Esophagus squamous epithelium (tissue), 5 donors: ENCODE results near the gene RGS5. TPM values are rescaled to one million over a fixed set of nuclear protein-coding genes. Genes with fewer than 3 reads are reported as not detected.
A peak's percentile ranks its signal among the peaks of the same experiment; 100 is the strongest.

Experiments used
- DNase-seq: peaks from one replicate; lab custom pipeline; 2025; lab: John Stamatoyannopoulos, UW
- H3K27ac ChIP-seq, 4 donors: fragments of 200-600 bp; sonication (generic); one replicate each; pipeline ENCODE4 v1.5.1; 2016 to 2019; ENCODE audit warnings: mild to moderate bottlenecking in 1 of 4
- H3K27me3 ChIP-seq, 4 donors: fragments of 200-600 bp; sonication (generic); 1 replicate in 3 of 4; 2 replicates in 1 of 4; pipeline versions ENCODE4 v1.5.1 to v1.6.0; 2017 to 2021; ENCODE audit warnings: antibody characterized with exemption in 1 of 4
- H3K36me3 ChIP-seq, 3 donors: fragments of 200-600 bp; sonication (generic); one replicate each; pipeline ENCODE4 v1.5.1; 2016 to 2019
- H3K4me1 ChIP-seq, 3 donors: fragments of 200-600 bp; sonication (generic); one replicate each; pipeline ENCODE4 v1.5.1; 2017 to 2019
- H3K4me3 ChIP-seq, 4 donors: fragments of 200-600 bp; sonication (generic); 1 replicate in 3 of 4; 2 replicates in 1 of 4; pipeline ENCODE4 v1.5.1; 2016 to 2019; ENCODE audit warnings: mild to moderate bottlenecking in 2 of 4, moderate library complexity in 1 of 4
- H3K9me3 ChIP-seq, 3 donors: fragments of 200-600 bp; sonication (generic); one replicate each; pipeline ENCODE4 v1.5.1; 2016 to 2019
- POLR2A ChIP-seq, 4 donors: fragments of 450-650 bp; IDR thresholded peaks; one replicate each; pipeline ENCODE4 v1.6.1; 2017; ENCODE audit warnings: antibody characterized with exemption in 4 of 4, mild to moderate bottlenecking in 4 of 4, moderate library complexity in 3 of 4
- WGBS, 2 donors: methylation state at CpG; one replicate each; pipeline ENCODE4 v1.1.5; 2018; 5-methylcytosine and 5-hydroxymethylcytosine counted together
- intact Hi-C: fragments of 100-400 bp; cut with DNase I; formaldehyde crosslinking; loops from one replicate; pipeline ENCODE4 v1.15.0; 2022
- total RNA-seq, 4 donors: library from RNA; depleted of rRNA; stranded (reverse); fragments of >200 nt; gene quantifications; one replicate each; pipeline ENCODE4 v1.1.0, GENCODE V29; 2016
- TF ChIP-seq, protein P1 (sequence below), 6 experiments: fragments of 450-650 bp in 4 of 6; fragments of 200-600 bp in 2 of 6; sonication (generic) in 2 of 6; IDR thresholded peaks; one replicate each; pipeline ENCODE4 v1.5.1; 2016 to 2019; ENCODE audit warnings: antibody characterized with exemption in 6 of 6, mild to moderate bottlenecking in 4 of 6, moderate library complexity in 4 of 6
- donor health status: DM: yes; HTN: yes; CAD: no.

The RGS5 gene
- total RNA-seq, 4 donors from 2014 or later: 11.3 to 55.7 (median 23.3) TPM

DNA sequence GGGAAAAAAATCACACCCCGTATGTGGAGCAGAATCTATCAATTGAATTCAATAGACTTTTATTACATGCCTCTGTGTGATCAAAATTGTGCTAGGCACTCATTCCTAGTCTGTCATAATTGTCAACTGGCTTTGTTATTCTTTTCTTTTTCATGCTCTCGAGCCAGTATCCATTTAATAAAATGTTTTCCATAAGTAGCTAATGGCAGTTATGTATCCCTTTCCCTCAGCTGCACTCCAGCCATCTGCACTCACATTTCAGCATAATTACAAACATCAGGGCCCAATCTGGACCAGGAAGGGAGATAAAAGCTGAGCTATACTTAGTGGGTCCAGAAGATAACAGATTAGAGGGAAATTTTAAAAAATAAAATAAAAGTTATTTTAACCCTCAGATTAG, 15.9 kb downstream of the RGS5 start:
- no peaks in the 10 kb centered on the region for H3K4me1 ChIP-seq
- WGBS, 2 donors: 81 to 93% methylated on average over 2 of the region's 2 CpGs
- DNase-seq: no peak
- intact Hi-C loops: no loop called here
- TF ChIP-seq POLR2A (IDR thresholded peaks at IDR 0.05): no peak
- TF ChIP-seq, protein P1, sequence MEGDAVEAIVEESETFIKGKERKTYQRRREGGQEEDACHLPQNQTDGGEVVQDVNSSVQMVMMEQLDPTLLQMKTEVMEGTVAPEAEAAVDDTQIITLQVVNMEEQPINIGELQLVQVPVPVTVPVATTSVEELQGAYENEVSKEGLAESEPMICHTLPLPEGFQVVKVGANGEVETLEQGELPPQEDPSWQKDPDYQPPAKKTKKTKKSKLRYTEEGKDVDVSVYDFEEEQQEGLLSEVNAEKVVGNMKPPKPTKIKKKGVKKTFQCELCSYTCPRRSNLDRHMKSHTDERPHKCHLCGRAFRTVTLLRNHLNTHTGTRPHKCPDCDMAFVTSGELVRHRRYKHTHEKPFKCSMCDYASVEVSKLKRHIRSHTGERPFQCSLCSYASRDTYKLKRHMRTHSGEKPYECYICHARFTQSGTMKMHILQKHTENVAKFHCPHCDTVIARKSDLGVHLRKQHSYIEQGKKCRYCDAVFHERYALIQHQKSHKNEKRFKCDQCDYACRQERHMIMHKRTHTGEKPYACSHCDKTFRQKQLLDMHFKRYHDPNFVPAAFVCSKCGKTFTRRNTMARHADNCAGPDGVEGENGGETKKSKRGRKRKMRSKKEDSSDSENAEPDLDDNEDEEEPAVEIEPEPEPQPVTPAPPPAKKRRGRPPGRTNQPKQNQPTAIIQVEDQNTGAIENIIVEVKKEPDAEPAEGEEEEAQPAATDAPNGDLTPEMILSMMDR (IDR thresholded peaks at IDR 0.05): no peak
- no peak overlapping the region for H3K4me3 ChIP-seq
- H3K9me3 ChIP-seq: no peaks in the 10 kb centered on the region
- H3K27me3 ChIP-seq: no peaks in the 10 kb centered on the region
- H3K36me3 ChIP-seq: no peaks in the 10 kb centered on the region
- no peak overlapping the region for H3K27ac ChIP-seq

DNA sequence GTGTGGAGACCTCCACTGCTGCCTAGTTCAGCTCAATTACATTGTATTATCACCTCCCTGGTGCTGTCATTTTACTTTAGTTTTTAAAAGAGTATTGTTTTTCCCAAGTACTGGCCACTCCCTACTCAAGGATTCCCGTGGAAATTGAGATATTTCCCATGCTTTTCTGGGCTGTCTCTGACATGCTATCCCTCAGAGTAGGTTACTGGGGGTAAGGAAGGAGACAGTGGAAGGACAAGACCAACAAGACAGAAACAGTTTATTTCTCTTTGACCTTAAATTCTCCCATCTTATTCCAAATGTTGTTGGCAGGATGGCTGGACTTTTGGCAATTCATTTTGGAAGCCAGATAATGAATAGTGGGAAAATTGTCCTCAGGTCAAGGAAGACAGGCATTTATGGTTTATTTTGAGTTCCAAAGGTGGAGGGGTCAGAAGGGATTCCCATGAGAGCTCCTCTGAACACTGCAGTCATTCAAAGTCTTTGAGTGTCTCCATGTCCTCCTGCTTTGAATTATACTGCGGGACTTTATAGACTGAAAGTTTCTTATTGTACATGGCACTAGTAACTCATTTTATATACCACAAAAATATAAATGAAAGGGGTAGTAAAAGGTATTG, 20.3 kb downstream of the RGS5 start:
- no peaks in the 10 kb centered on the region for H3K27me3 ChIP-seq
- no peaks in the 10 kb centered on the region for H3K9me3 ChIP-seq
- H3K36me3 ChIP-seq: no peaks in the 10 kb centered on the region
- intact Hi-C loops: no loop called here
- WGBS, 2 donors: 51 to 63% methylated on average over 2 of the region's 2 CpGs
- H3K4me1 ChIP-seq: no peaks in the 10 kb centered on the region
- no peak overlapping the region for H3K4me3 ChIP-seq
- TF ChIP-seq, protein P1 (IDR thresholded peaks at IDR 0.05): no peak
- no peak for TF ChIP-seq POLR2A (IDR thresholded peaks at IDR 0.05)
- no peak overlapping the region for H3K27ac ChIP-seq
- DNase-seq: no peak

DNA sequence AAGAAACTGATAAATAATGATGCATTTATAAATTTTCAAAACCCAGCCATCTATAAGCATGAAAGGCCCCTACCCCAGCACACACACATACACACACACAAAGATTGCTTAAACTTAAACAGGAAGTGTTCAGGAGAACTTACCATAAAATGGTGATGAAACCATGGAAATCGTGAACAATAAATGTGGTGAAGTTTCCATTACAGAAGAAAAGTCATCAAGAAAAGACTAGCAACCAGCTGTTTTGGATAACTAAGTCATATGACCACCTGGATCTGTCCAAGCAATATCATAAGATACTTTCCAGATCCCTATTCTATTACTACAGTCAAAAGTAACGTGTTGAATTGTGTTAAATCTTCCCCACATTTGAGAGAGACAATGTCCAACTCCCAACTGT, 24.1 kb downstream of the RGS5 start:
- no peak overlapping the region for H3K4me3 ChIP-seq
- 53 to 62% methylated on average over 2 of the region's 2 CpGs for WGBS, 2 donors
- TF ChIP-seq, protein P1 (IDR thresholded peaks at IDR 0.05): no peak
- TF ChIP-seq POLR2A (IDR thresholded peaks at IDR 0.05): no peak
- DNase-seq: no peak
- no peaks in the 10 kb centered on the region for H3K36me3 ChIP-seq
- no peak overlapping the region for H3K27ac ChIP-seq
- H3K27me3 ChIP-seq: no peaks in the 10 kb centered on the region
- no peaks in the 10 kb centered on the region for H3K9me3 ChIP-seq
- peaks cover 0 to 14% (median 0%) of the 10 kb centered on the region in 3 donors for H3K4me1 ChIP-seq
- intact Hi-C loops: loop anchor here (5.0 kb wide), 1 partner anchor 301 kb away; no protein-coding TSS in a partner anchor

DNA sequence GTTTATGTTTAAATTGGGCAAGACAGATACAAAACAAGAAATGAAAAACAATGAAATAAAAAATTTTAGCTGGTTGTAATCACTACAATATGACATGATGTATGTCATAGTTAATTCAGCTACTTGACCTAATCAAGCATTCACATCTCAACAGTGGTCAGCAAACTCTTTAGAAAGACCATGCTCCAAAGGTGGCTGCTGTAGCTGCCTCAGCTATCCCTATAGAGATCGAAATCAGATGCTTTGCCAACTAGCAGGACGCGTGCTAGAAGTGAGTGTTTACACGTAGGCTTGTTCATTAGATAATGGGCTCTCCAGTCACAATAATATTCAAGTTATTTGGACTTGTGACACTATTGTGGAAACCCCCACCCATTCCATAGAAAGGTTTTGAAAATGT, 25.9 kb downstream of the RGS5 start:
- TF ChIP-seq, protein P1 (IDR thresholded peaks at IDR 0.05): no peak
- no peak for TF ChIP-seq POLR2A (IDR thresholded peaks at IDR 0.05)
- no peaks in the 10 kb centered on the region for H3K36me3 ChIP-seq
- no peaks in the 10 kb centered on the region for H3K9me3 ChIP-seq
- 83 to 84% methylated on average over 4 of the region's 4 CpGs for WGBS, 2 donors
- no peak overlapping the region for H3K4me3 ChIP-seq
- intact Hi-C loops: loop anchor here (5.0 kb wide), 1 partner anchor 299 kb away; no protein-coding TSS in a partner anchor
- no peak for DNase-seq
- no peak overlapping the region for H3K27ac ChIP-seq
- H3K27me3 ChIP-seq: no peaks in the 10 kb centered on the region
- peaks cover 0 to 29% (median 0%) of the 10 kb centered on the region in 3 donors for H3K4me1 ChIP-seq

DNA sequence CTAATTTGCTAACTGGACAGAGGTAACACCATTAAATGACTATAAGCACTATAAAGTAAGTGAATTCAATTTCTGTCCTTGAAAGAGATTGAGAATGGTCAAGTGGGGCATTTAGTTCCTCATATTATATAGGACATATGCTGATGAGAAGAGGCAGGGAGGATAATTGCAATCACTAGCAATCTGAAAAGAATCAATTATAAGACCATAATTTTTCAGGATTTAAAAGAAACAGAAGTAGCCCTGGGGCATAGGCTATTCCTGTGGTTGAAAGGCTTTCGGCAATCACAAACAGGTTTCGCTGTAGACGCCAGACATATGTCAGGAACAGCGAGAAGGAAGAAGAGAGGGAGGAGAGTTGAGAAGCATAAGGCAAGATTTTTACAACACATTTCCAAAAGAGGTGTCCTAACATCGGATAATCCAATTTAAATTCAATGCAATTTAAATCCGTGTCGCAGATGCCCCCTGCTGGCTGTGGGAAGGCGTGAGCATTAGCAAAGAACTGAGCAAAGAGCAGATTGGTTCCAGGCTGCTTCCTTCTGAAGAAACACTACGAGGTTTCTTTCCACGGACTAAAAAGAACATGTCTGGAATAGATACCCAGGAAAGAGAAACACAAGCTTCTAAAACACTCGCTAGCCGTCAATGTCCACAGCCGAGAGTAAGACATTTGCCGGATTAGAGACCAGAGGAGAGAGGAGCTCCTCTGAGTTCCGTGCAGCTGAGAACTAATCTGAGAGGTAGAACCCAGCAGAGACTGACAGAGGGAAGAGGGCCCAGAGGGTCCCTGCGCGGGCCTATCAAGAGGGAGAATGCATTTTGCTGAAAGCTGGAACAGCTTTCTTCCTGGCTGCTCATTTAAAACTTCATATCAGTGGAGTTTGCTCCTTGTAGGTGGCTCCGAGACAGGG, 27.9 kb downstream of the RGS5 start:
- WGBS, 2 donors: 26 to 39% methylated on average over 18 of the region's 18 CpGs

More for the DNA sequence above, 27.9 kb downstream of the RGS5 start:
- H3K4me1 ChIP-seq: peaks cover 0 to 39% (median 4%) of the 10 kb centered on the region in 3 donors
- no peaks in the 10 kb centered on the region for H3K9me3 ChIP-seq
- no peaks in the 10 kb centered on the region for H3K36me3 ChIP-seq
- H3K27ac ChIP-seq: peak overlapping the region in 3 of 4 donors; percentile 15 to 44 (median 19)
- no peak for TF ChIP-seq POLR2A (IDR thresholded peaks at IDR 0.05)
- TF ChIP-seq, protein P1 (IDR thresholded peaks at IDR 0.05): peak; percentile 52 to 87 (median 76)
- H3K4me3 ChIP-seq: peak overlapping the region in 1 of 4 donors; percentile 37
- DNase-seq: no peak
- H3K27me3 ChIP-seq: no peaks in the 10 kb centered on the region
- intact Hi-C loops: loop anchor here (5.0 kb wide), 1 partner anchor 297 kb away; no protein-coding TSS in a partner anchor
